Activated B cell treated with CpG ODN at 0.5 μM for 24 hours (primary cell): ENCODE results near the gene PRMT5. TPM values are rescaled to one million over a fixed set of nuclear protein-coding genes. Genes with fewer than 3 reads are reported as not detected.
A peak's percentile ranks its signal among the peaks of the same experiment; 100 is the strongest.

Experiments used
- ATAC-seq: fragments of 200-7000 bp; cut with Tn5 transposase; one replicate; pipeline ENCODE4 v1.10.0; 2021; ENCODE audit warnings: low read depth, mild to moderate bottlenecking, moderate library complexity
- CTCF ChIA-PET: fragments of 350-600 bp; sonication (Branson Sonifier 250); formaldehyde crosslinking; loops from one replicate; lab custom pipeline; 2021; ENCODE audit warnings: antibody characterized with exemption; lab: Charles Lee
- POLR2A ChIA-PET: fragments of 350-600 bp; sonication (Branson Sonifier 250); formaldehyde crosslinking; loops from one replicate; lab custom pipeline; 2021; ENCODE audit warnings: antibody characterized with exemption; lab: Charles Lee
- DNase-seq: peaks from one replicate; pipeline ENCODE4 v3.0.0; 2022
- H3K27ac Mint-ChIP-seq: one replicate; pipeline ENCODE4 v1.8.0; 2020; ENCODE audit warnings: mixed read lengths
- H3K27me3 Mint-ChIP-seq: one replicate; pipeline ENCODE4 v1.8.0; 2021; ENCODE audit warnings: mixed read lengths
- H3K36me3 Mint-ChIP-seq: one replicate; pipeline ENCODE4 v1.8.0; 2021; ENCODE audit warnings: low read depth, mixed read lengths
- H3K4me1 Mint-ChIP-seq: one replicate; pipeline ENCODE4 v1.8.0; 2021; ENCODE audit warnings: mixed read lengths
- H3K4me3 Mint-ChIP-seq: one replicate; pipeline ENCODE4 v1.8.0; 2020; ENCODE audit warnings: mild to moderate bottlenecking, mixed read lengths
- H3K9me3 Mint-ChIP-seq: one replicate; pipeline ENCODE4 v1.8.0; 2020; ENCODE audit warnings: mixed read lengths
- intact Hi-C: fragments of 100-400 bp; cut with micrococcal nuclease; formaldehyde crosslinking; loops from one replicate; pipeline ENCODE4 v1.15.1; 2024
- total RNA-seq: library from RNA; stranded (reverse); gene quantifications from 2 replicates; pipeline ENCODE4 v1.2.3, GENCODE V29; 2022
- TF ChIP-seq, protein P1 (sequence below): fragments of 200-600 bp; IDR thresholded peaks from one replicate; pipeline ENCODE4 v1.8.0; 2022; ENCODE audit warnings: antibody characterized with exemption, mild to moderate bottlenecking

PRMT5 gene
- total RNA-seq, 1 donor from 2014 or later: 75.3 TPM

DNA sequence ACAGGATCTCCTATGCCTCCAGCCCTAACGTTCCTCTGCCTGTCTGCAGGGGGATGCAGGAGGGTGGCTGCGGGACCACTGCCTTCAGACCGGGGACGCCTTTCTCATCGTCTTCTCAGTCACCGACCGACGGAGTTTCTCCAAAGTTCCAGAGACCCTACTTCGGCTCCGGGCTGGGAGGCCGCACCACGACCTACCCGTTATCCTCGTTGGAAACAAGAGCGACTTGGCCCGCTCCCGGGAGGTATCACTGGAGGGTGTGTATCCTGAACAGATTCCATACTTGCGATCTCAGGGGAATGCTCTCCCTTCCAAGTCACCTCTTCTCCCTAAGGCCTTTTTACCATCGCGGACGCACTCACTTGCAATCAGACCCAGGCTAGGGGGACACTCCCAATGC, 43.2 kb downstream of the PRMT5 start:
- no peaks in the 10 kb centered on the region for H3K9me3 Mint-ChIP-seq
- H3K4me1 Mint-ChIP-seq: peaks cover 83% of the 10 kb centered on the region
- ChIA-PET CTCF (interaction anchor here (1.0 to 8.6 kb wide), 5 partner anchors 14 to 315 kb away, joined by 3 to 103 read pairs (median 6); partner anchors contain the start of genes CDH24, LRP10 and OXA1L), POLR2A (interaction anchor here (0.5 to 9.4 kb wide), 13 partner anchors 8 to 436 kb away, joined by 3 to 140 read pairs (median 4); partner anchors contain the start of genes LRP10, OXA1L, PABPN1 and RBM23)
- H3K27ac Mint-ChIP-seq: peak overlapping the region; percentile 80
- ATAC-seq (no peak), DNase-seq (no peak)
- peaks cover 12% of the 10 kb centered on the region for H3K36me3 Mint-ChIP-seq
- TF ChIP-seq, protein P1, sequence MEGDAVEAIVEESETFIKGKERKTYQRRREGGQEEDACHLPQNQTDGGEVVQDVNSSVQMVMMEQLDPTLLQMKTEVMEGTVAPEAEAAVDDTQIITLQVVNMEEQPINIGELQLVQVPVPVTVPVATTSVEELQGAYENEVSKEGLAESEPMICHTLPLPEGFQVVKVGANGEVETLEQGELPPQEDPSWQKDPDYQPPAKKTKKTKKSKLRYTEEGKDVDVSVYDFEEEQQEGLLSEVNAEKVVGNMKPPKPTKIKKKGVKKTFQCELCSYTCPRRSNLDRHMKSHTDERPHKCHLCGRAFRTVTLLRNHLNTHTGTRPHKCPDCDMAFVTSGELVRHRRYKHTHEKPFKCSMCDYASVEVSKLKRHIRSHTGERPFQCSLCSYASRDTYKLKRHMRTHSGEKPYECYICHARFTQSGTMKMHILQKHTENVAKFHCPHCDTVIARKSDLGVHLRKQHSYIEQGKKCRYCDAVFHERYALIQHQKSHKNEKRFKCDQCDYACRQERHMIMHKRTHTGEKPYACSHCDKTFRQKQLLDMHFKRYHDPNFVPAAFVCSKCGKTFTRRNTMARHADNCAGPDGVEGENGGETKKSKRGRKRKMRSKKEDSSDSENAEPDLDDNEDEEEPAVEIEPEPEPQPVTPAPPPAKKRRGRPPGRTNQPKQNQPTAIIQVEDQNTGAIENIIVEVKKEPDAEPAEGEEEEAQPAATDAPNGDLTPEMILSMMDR: no peak
- peak overlapping the region; percentile 90 for H3K4me3 Mint-ChIP-seq
- intact Hi-C loops: loop anchor here (5.0 to 10.0 kb wide), 4 partner anchors 64 to 501 kb away; partner anchors contain the start of gene PPP1R3E
- no peaks in the 10 kb centered on the region for H3K27me3 Mint-ChIP-seq

DNA sequence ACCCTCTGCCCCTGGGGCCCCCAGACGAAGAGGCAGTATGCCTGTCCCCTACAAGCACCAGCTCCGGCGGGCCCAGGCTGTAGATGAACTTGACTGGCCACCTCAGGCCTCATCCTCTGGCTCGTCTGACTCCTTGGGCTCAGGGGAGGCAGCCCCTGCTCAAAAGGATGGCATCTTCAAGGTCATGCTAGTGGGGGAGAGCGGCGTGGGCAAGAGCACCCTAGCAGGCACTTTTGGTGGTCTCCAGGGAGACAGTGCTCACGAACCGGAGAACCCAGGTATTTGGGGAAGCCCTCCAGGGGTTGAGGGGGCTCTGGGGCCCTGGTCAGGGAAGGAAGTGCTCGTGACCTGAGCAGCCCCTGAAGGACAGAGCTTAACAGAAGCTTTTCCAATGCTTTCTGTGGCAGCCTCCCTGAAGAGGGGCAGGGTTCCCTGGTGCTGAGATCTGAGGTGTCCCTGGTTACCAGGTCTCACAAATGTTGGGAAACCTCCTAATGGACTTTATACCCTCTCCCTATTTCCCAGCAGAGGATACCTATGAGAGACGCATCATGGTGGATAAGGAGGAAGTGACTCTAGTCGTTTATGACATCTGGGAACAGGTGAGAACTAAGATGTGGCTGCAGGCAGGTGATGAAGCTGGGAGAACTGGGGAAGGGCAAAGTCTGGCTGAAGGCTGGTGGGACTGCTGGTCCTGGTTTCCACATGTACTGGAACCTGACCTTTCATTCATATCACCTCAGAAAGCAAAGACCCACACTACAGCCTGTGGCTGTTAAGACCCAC, 44.2 kb downstream of the PRMT5 start:
- Mint-ChIP-seq H3K27me3 (no peaks in the 10 kb centered on the region), H3K4me3 (peak overlapping the region; percentile 24), H3K9me3 (no peaks in the 10 kb centered on the region), H3K36me3 (peaks cover 8% of the 10 kb centered on the region), H3K27ac (peak overlapping the region; percentile 32), H3K4me1 (peaks cover 77% of the 10 kb centered on the region)
- ChIA-PET CTCF (interaction anchor here (2.1 to 8.6 kb wide), 3 partner anchors 12 to 314 kb away, joined by 6 to 103 read pairs (median 49); partner anchors contain the start of gene LRP10), POLR2A (interaction anchor here (0.6 to 9.4 kb wide), 7 partner anchors 11 to 322 kb away, joined by 3 to 140 read pairs (median 5); partner anchors contain the start of genes LRP10 and RBM23)
- TF ChIP-seq, protein P1: no peak
- intact Hi-C loops: loop anchor here (5.0 to 10.0 kb wide), 4 partner anchors 63 to 500 kb away; partner anchors contain the start of gene PPP1R3E
- no peak for DNase-seq
- ATAC-seq: no peak

DNA sequence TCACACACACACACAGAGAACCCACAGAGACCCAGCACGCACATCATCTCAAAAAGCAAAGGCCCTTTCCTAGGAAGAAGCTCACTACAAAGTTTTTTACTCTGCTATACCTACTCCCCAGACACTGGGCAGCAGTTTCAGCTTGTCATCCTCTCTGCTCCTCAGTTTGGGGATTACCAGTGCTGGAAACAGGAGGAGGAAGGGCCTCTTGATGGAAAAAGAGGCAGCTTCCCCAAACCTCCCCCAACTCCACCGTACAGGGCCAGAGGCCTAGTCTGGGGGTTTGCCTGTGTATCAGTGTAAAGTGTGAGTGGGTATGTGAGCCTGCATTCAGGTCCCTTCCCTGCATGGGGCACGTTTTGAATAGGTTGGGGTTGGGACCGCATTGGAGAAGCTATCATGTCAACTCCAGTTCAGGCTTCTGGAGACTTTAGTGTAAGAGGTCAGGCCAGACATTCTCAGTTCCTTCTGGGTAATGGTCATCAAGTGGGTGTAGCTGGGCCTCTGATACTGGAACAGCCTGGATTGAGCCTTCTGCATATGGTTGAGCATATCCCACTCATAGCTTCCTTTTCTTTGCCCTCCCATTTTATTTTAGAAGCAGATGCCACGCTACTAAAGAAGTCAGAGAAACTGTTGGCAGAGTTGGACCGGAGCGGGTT, 45.0 kb downstream of the PRMT5 start:
- intact Hi-C loops: loop anchor here (10.0 kb wide), 1 partner anchor 499 kb away; no protein-coding TSS in a partner anchor
- H3K4me1 Mint-ChIP-seq: peaks cover 70% of the 10 kb centered on the region
- TF ChIP-seq, protein P1: no peak
- no peak overlapping the region for H3K27ac Mint-ChIP-seq
- H3K9me3 Mint-ChIP-seq: no peaks in the 10 kb centered on the region
- H3K4me3 Mint-ChIP-seq: peak overlapping the region; percentile 6
- CTCF ChIA-PET: interaction anchor here (8.6 kb wide), 1 partner anchor 12 kb away, joined by 103 read pairs; the partner anchor contains the start of gene LRP10
- no peaks in the 10 kb centered on the region for H3K27me3 Mint-ChIP-seq
- ATAC-seq (no peak), DNase-seq (no peak)
- POLR2A ChIA-PET: interaction anchor here (0.6 to 9.4 kb wide), 8 partner anchors 12 to 322 kb away, joined by 3 to 140 read pairs (median 4); partner anchors contain the start of genes LRP10 and RBM23
- H3K36me3 Mint-ChIP-seq: peaks cover 12% of the 10 kb centered on the region

DNA sequence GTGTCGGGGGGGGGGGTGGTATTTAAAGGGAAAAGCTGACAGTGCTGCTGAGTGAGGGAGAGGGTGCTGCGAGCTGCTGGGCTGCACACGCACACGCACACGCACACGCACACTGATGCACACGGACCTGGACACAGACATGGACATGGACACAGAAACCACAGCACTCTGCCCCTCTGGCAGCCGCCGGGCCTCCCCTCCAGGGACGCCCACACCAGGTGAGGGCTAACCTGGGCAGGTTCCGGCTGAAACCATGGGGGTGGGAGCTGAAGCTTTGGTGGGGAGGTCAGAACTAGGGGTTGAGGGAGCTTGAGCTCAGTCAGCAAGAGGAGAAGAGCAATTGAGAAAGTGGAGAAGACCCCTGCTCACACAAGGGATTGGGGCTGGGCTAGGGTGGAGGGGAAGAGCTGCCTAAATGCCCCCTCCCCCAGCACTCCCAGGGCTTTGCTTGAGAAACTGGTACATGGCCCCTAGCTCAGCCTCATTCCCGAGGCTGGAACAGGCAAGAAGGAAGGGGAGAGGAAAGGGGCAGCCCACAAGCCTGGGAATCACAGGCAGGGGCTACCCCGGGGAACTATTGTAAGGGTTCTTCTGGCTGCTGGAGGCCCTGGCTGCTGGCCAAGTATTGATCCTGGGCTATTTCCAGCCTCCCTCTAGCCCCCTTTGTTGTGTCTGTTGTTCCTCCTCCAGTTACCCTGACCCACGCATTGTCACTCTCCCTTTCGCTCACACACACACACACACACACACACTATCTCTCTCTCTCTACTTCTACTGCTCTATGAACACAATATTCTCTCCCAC, 45.8 kb downstream of the PRMT5 start, which contains the start of gene REM2:
Gene REM2 (plus strand): TSS at position 50 of the 804 bp plus-strand sequence. CDS start 66 bp downstream, at position 116.
- no peaks in the 10 kb centered on the region for H3K27me3 Mint-ChIP-seq
- TF ChIP-seq, protein P1: no peak
- POLR2A ChIA-PET: interaction anchor here (0.6 to 9.4 kb wide), 10 partner anchors 11 to 1799 kb away, joined by 3 to 140 read pairs (median 4); partner anchors contain the start of genes DAD1, LRP10, PRMT5 and RBM23
- DNase-seq (no peak), ATAC-seq (no peak)
- H3K27ac Mint-ChIP-seq: peak within 1 kb of the TSS; percentile 1
- H3K4me3 Mint-ChIP-seq: peak within 1 kb of the TSS; percentile 7
- intact Hi-C loops: loop anchor here (10.0 kb wide), 1 partner anchor 499 kb away; no protein-coding TSS in a partner anchor
- CTCF ChIA-PET: interaction anchor here (1.7 to 8.6 kb wide), 2 partner anchors 11 to 30 kb away, joined by 7 to 103 read pairs; partner anchors contain the start of gene LRP10
- H3K4me1 Mint-ChIP-seq: peaks cover 62% of the 10 kb centered on the region
- H3K36me3 Mint-ChIP-seq: peaks cover 21% of the 10 kb centered on the region
- no peaks in the 10 kb centered on the region for H3K9me3 Mint-ChIP-seq
